DOHH2 (cell line): ENCODE results near the gene MYO18B.

Source experiments
- H3F3A ChIP-seq: fragments of 200-600 bp; sonication (generic), shearing (Covaris generic); 2 replicates; pipeline ENCODE4 v1.6.0; 2016; ENCODE audit warnings: antibody characterized with exemption, mild to moderate bottlenecking; ENCODE audit not compliant: control insufficient read depth, insufficient read depth
- H3K27ac ChIP-seq: fragments of 200-600 bp; sonication (generic); 2 replicates; pipeline ENCODE4 v1.5.1; 2014; ENCODE audit warnings: low read depth, mild to moderate bottlenecking, low read length, moderate library complexity
- H3K27me3 ChIP-seq: fragments of 200-600 bp; sonication (generic); 2 replicates; pipeline ENCODE4 v1.6.1; 2014; ENCODE audit warnings: mild to moderate bottlenecking, low read length, mixed read lengths; ENCODE audit not compliant: control insufficient read depth
- H3K36me3 ChIP-seq: fragments of 200-600 bp; sonication (generic); 2 replicates; pipeline ENCODE4 v1.6.1; 2014; ENCODE audit warnings: mild to moderate bottlenecking, low read length, moderate library complexity, mixed read lengths; ENCODE audit not compliant: control insufficient read depth
- H3K4me1 ChIP-seq: fragments of 200-600 bp; sonication (generic); 2 replicates; pipeline ENCODE4 v1.6.1; 2014; ENCODE audit warnings: mild to moderate bottlenecking, low read length, mixed read lengths; ENCODE audit not compliant: control insufficient read depth
- H3K4me2 ChIP-seq: fragments of 200-600 bp; sonication (generic); 2 replicates; pipeline ENCODE4 v1.6.0; 2014; ENCODE audit warnings: mild to moderate bottlenecking, low read length, moderate library complexity
- H3K4me3 ChIP-seq: fragments of 200-600 bp; sonication (generic); 2 replicates; pipeline ENCODE4 v1.5.1; 2014; ENCODE audit warnings: mild to moderate bottlenecking, low read length, mixed read lengths
- H3K79me2 ChIP-seq: fragments of 200-600 bp; sonication (generic); 2 replicates; pipeline ENCODE4 v1.6.1; 2014; ENCODE audit warnings: mild to moderate bottlenecking, low read length, mixed read lengths; ENCODE audit not compliant: control insufficient read depth
- H3K9me2 ChIP-seq: fragments of 200-600 bp; sonication (generic); replicated peaks from 2 replicates; pipeline ENCODE4 v1.6.1; 2014; ENCODE audit warnings: mild to moderate bottlenecking, low read length, mixed read lengths; ENCODE audit not compliant: control insufficient read depth
- H3K9me3 ChIP-seq: fragments of 200-600 bp; sonication (generic); 2 replicates; pipeline ENCODE4 v1.6.1; 2014; ENCODE audit warnings: antibody characterized with exemption, low read length, mixed read lengths; ENCODE audit not compliant: control insufficient read depth, insufficient read depth
- H4K20me1 ChIP-seq: fragments of 200-600 bp; sonication (generic); 2 replicates; pipeline ENCODE4 v1.6.0; 2014; ENCODE audit warnings: low read depth, mild to moderate bottlenecking, antibody characterized with exemption, low read length, moderate library complexity; ENCODE audit not compliant: control insufficient read depth, insufficient read depth
- CTCF ChIP-seq: fragments of 200-600 bp; sonication (generic); IDR thresholded peaks from one replicate; pipeline ENCODE4 v1.5.1; 2014; ENCODE audit warnings: antibody characterized with exemption, mild to moderate bottlenecking, low read depth, low read length; ENCODE audit not compliant: poor library complexity, severe bottlenecking
- EZH2phosphoT487 ChIP-seq: fragments of 200-600 bp; sonication (generic); IDR thresholded peaks from 2 replicates; pipeline ENCODE4 v1.6.1; 2017; ENCODE audit warnings: borderline replicate concordance, mild to moderate bottlenecking, antibody characterized with exemption, low read length, moderate library complexity, mixed read lengths

Gene MYO18B

GRCh38 chr22:25709758-25710157 lies 32.2 kb upstream of the MYO18B start:
- no peak overlapping the region for H3K4me2 ChIP-seq
- TF ChIP-seq CTCF (no peak), EZH2phosphoT487 (no peak)
- H3F3A ChIP-seq: no peaks in the 10 kb centered on the region
- H3K36me3 ChIP-seq: no peaks in the 10 kb centered on the region
- H4K20me1 ChIP-seq: no peaks in the 10 kb centered on the region
- no peaks in the 10 kb centered on the region for H3K9me3 ChIP-seq
- no peaks in the 10 kb centered on the region for H3K9me2 ChIP-seq
- no peaks in the 10 kb centered on the region for H3K4me1 ChIP-seq
- H3K79me2 ChIP-seq: no peaks in the 10 kb centered on the region
- H3K27ac ChIP-seq: no peak overlapping the region
- H3K27me3 ChIP-seq: no peaks in the 10 kb centered on the region
- no peak overlapping the region for H3K4me3 ChIP-seq

- H3K4me2 ChIP-seq: no peak overlapping the region
- no peaks in the 10 kb centered on the region for H3F3A ChIP-seq
- H3K27me3 ChIP-seq: no peaks in the 10 kb centered on the region
- H3K4me1 ChIP-seq: no peaks in the 10 kb centered on the region
- H3K4me3 ChIP-seq: no peak overlapping the region
- TF ChIP-seq CTCF (no peak), EZH2phosphoT487 (no peak)
- H3K79me2 ChIP-seq: no peaks in the 10 kb centered on the region
- no peaks in the 10 kb centered on the region for H3K9me3 ChIP-seq
- H3K9me2 ChIP-seq: no peaks in the 10 kb centered on the region
- H3K36me3 ChIP-seq: no peaks in the 10 kb centered on the region
- H4K20me1 ChIP-seq: no peaks in the 10 kb centered on the region
- H3K27ac ChIP-seq: no peak overlapping the region
Measured at GRCh38 chr22:25710501-25710900, 31.5 kb upstream of the MYO18B start.

- H3K36me3 ChIP-seq: no peaks in the 10 kb centered on the region
- no peak overlapping the region for H3K4me3 ChIP-seq
- no peak overlapping the region for H3K27ac ChIP-seq
- TF ChIP-seq CTCF (no peak), EZH2phosphoT487 (no peak)
- no peak overlapping the region for H3K4me2 ChIP-seq
- no peaks in the 10 kb centered on the region for H3K79me2 ChIP-seq
- no peaks in the 10 kb centered on the region for H3K9me3 ChIP-seq
- no peaks in the 10 kb centered on the region for H3F3A ChIP-seq
- no peaks in the 10 kb centered on the region for H3K27me3 ChIP-seq
- H3K9me2 ChIP-seq: no peaks in the 10 kb centered on the region
- H3K4me1 ChIP-seq: no peaks in the 10 kb centered on the region
- H4K20me1 ChIP-seq: no peaks in the 10 kb centered on the region
Measured at GRCh38 chr22:25711491-25711890, 30.5 kb upstream of the MYO18B start.
